Naive thymus-derived CD8-positive, alpha-beta T cell (primary cell): ENCODE results near the gene PLSCR5. TPM values are rescaled to one million over a fixed set of nuclear protein-coding genes. Genes with fewer than 3 reads are reported as not detected.

Experiments
- ATAC-seq, 2 donors: fragments of 150-1000 bp; cut with Tn5 transposase in 1 of 2; sonication (Bioruptor Pico), chemical (Tn5 transposase) in 1 of 2; 1 replicate in 1 of 2; 2 replicates in 1 of 2; pipeline ENCODE4 v1.10.0; 2021; ENCODE audit warnings: mild to moderate bottlenecking in 2 of 2, moderate library complexity in 2 of 2
- POLR2A ChIA-PET: fragments of 350-600 bp; sonication (Branson Sonifier 250); formaldehyde crosslinking; loops from one replicate; lab custom pipeline; 2021; ENCODE audit warnings: antibody characterized with exemption; lab: Charles Lee
- DNase-seq, 10 donors: peaks; one replicate each; pipeline versions ENCODE4 v3.0.0 to v3.0.0-alpha.2; 2020 to 2022
- H3K27ac Mint-ChIP-seq, 10 donors: one replicate each; pipeline ENCODE4 v1.8.0; 2020 to 2022; ENCODE audit warnings: mild to moderate bottlenecking in 10 of 10, mixed read lengths in 10 of 10, moderate library complexity in 4 of 10, inconsistent platforms in 1 of 10
- H3K27me3 Mint-ChIP-seq, 5 donors: one replicate each; pipeline ENCODE4 v1.8.0; 2021 to 2022; ENCODE audit warnings: mixed read lengths in 5 of 5
- H3K36me3 Mint-ChIP-seq, 3 donors: one replicate each; pipeline ENCODE4 v1.8.0; 2020 to 2022; ENCODE audit warnings: mixed read lengths in 3 of 3, mild to moderate bottlenecking in 2 of 3, inconsistent platforms in 1 of 3
- H3K4me1 Mint-ChIP-seq, 4 donors: one replicate each; pipeline ENCODE4 v1.8.0; 2021 to 2022; ENCODE audit warnings: mixed read lengths in 4 of 4
- H3K4me3 Mint-ChIP-seq, 10 donors: one replicate each; pipeline ENCODE4 v1.8.0; 2020 to 2022; ENCODE audit warnings: mild to moderate bottlenecking in 10 of 10, mixed read lengths in 10 of 10, moderate library complexity in 6 of 10, inconsistent platforms in 1 of 10
- H3K9me3 Mint-ChIP-seq, 9 donors: one replicate each; pipeline ENCODE4 v1.8.0; 2020 to 2022; ENCODE audit warnings: mixed read lengths in 9 of 9, mild to moderate bottlenecking in 3 of 9, inconsistent platforms in 1 of 9, moderate library complexity in 1 of 9
- polyA plus RNA-seq, 3 donors: library from polyadenylated mRNA; unstranded; fragments of 300-500 nt; fragmentation: Illumina TruSeq; gene quantifications; one replicate each; pipeline ENCODE4 v1.2.3, GENCODE V29; 2021
- total RNA-seq, 8 experiments: library from RNA in 2 of 8; stranded (reverse) in 2 of 8; gene quantifications; one replicate each; pipeline ENCODE4 v1.2.3 and lab custom pipeline; 2021 to 2026

The PLSCR5 gene
- total and polyA plus RNA-seq, 5 experiments from 2014 or later, result not detected

- POLR2A ChIA-PET, result no interaction called here
- Mint-ChIP-seq H3K27me3 (no peaks in the 10 kb centered on the region), H3K27ac (peak overlapping the region in 1 of 10 donors; percentile 42), H3K9me3 (no peaks in the 10 kb centered on the region), H3K36me3 (peaks cover 0 to 27% (median 26%) of the 10 kb centered on the region in 3 donors), H3K4me1 (peaks cover 20 to 66% (median 39%) of the 10 kb centered on the region in 4 donors), H3K4me3 (no peak overlapping the region)
- ATAC-seq, result no peak
- no peak for DNase-seq
Measured at GRCh38 chr3:146537603-146538002, 67.5 kb downstream of the PLSCR5 start.

- peaks cover 13 to 57% (median 31%) of the 10 kb centered on the region in 4 donors for H3K4me1 Mint-ChIP-seq
- H3K9me3 Mint-ChIP-seq, result no peaks in the 10 kb centered on the region
- no peak for ATAC-seq
- POLR2A ChIA-PET, result no interaction called here
- DNase-seq, result no peak
- peaks cover 0 to 34% (median 29%) of the 10 kb centered on the region in 3 donors for H3K36me3 Mint-ChIP-seq
- no peaks in the 10 kb centered on the region for H3K27me3 Mint-ChIP-seq
- H3K27ac Mint-ChIP-seq, result no peak overlapping the region
- H3K4me3 Mint-ChIP-seq, result no peak overlapping the region
Measured at GRCh38 chr3:146536681-146537080, 68.5 kb downstream of the PLSCR5 start.

Other genes starting within 250 kb of the PLSCR5 start
- gene PLSCR2, start 135.8 kb downstream of the PLSCR5 start, total RNA-seq, result under 1 TPM in 1 of 2 experiments, not detected in 1; 0.31 TPM
- gene PLSCR2, start 135.8 kb downstream of the PLSCR5 start, polyA plus RNA-seq, result 1 to 10 TPM in 1 of 3 donors, under 1 TPM in 1, not detected in 1; 0.76 to 1.2 TPM
- 10 to 100 TPM; 17.2 to 19.9 TPM for gene PLSCR1, start 60.7 kb downstream of the PLSCR5 start, total RNA-seq
- gene PLSCR1, start 60.7 kb downstream of the PLSCR5 start, polyA plus RNA-seq, result 10 to 100 TPM; 20.8 to 27.3 (median 21.5) TPM